Measurements from ENCODE around the gene TSSK3.

The TSSK3 gene

GRCh38 chr1:32390904-32391870, 28.8 kb downstream of the TSSK3 start:
- DNase-seq (ENCODE audit: low read depth, low spot score) = no peak
- POLR2A ChIA-PET = no interaction called here
- CTCF ChIA-PET = interaction anchor here (1.5 to 1.7 kb wide), 2 partner anchors 10 to 16 kb away, joined by 3 to 6 read pairs; no protein-coding TSS in a partner anchor
- no peak overlapping the region for H3K4me3 ChIP-seq (ENCODE audit: low read depth, low read length)
- TF ChIP-seq, protein P1, sequence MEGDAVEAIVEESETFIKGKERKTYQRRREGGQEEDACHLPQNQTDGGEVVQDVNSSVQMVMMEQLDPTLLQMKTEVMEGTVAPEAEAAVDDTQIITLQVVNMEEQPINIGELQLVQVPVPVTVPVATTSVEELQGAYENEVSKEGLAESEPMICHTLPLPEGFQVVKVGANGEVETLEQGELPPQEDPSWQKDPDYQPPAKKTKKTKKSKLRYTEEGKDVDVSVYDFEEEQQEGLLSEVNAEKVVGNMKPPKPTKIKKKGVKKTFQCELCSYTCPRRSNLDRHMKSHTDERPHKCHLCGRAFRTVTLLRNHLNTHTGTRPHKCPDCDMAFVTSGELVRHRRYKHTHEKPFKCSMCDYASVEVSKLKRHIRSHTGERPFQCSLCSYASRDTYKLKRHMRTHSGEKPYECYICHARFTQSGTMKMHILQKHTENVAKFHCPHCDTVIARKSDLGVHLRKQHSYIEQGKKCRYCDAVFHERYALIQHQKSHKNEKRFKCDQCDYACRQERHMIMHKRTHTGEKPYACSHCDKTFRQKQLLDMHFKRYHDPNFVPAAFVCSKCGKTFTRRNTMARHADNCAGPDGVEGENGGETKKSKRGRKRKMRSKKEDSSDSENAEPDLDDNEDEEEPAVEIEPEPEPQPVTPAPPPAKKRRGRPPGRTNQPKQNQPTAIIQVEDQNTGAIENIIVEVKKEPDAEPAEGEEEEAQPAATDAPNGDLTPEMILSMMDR (IDR thresholded peaks at IDR 0.05; ENCODE audit: insufficient read depth, low read length, missing control alignments) = no peak

GRCh38 chr1:32392325-32392724, 30.0 kb downstream of the TSSK3 start:
- ChIA-PET POLR2A (no interaction called here), CTCF (interaction anchor here (1.1 to 1.7 kb wide), 3 partner anchors 9 to 177 kb away, joined by 3 to 6 read pairs (median 6); no protein-coding TSS in a partner anchor)
- DNase-seq (ENCODE audit: low read depth, low spot score) = no peak
- H3K4me3 ChIP-seq (ENCODE audit: low read depth, low read length) = no peak overlapping the region
- TF ChIP-seq, protein P1 (IDR thresholded peaks at IDR 0.05; ENCODE audit: insufficient read depth, low read length, missing control alignments) = no peak

DNA sequence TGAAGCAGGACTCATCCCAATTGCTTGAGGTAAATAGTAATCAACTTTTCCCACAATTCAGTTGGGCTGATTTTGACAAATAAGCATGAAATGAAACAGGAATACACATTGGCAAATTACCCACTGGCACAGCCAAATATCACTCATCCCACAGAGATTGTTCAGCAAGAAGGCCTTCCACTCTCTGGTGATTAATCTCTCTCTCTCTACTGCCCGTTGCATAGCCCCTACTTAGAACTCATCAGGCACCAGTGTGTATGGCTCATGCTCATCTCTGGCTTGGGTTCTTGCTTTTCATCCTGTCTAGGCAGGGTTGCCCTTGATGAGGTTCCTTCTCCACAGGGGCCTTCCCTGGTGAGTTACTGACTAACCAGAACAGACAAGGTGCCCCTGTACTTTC, 30.8 kb downstream of the TSSK3 start:
- H3K4me3 ChIP-seq (ENCODE audit: low read depth, low read length) = peak overlapping the region; percentile 95
- ChIA-PET CTCF (interaction anchor here (1.4 to 1.8 kb wide), 3 partner anchors 18 to 176 kb away, joined by 3 to 6 read pairs (median 3); no protein-coding TSS in a partner anchor), POLR2A (no interaction called here)
- no peak for DNase-seq (ENCODE audit: low read depth, low spot score)
- TF ChIP-seq, protein P1 (IDR thresholded peaks at IDR 0.05; ENCODE audit: insufficient read depth, low read length, missing control alignments) = no peak

GRCh38 chr1:32393832-32394140, 31.4 kb downstream of the TSSK3 start:
- ChIA-PET POLR2A (interaction anchor here (0.8 to 1.4 kb wide), 4 partner anchors 17 to 320 kb away, joined by 3 to 15 read pairs (median 4); partner anchors contain the start of genes MARCKSL1, RBBP4 and ZBTB8OS), CTCF (interaction anchor here (0.7 to 1.8 kb wide), 6 partner anchors 20 to 479 kb away, joined by 3 to 6 read pairs (median 3); no protein-coding TSS in a partner anchor)
- H3K4me3 ChIP-seq (ENCODE audit: low read depth, low read length) = peak overlapping the region; percentile 95
- DNase-seq (ENCODE audit: low read depth, low spot score) = no peak
- TF ChIP-seq, protein P1 (IDR thresholded peaks at IDR 0.05; ENCODE audit: insufficient read depth, low read length, missing control alignments) = no peak

GRCh38 chr1:32394141-32394889, 32.0 kb downstream of the TSSK3 start, which contains the start of gene BSDC1:
TSS of gene BSDC1 (minus strand) at chr1:32394441. CDS start at chr1:32394414, 27 bp downstream.
- TF ChIP-seq, protein P1 (IDR thresholded peaks at IDR 0.05; ENCODE audit: insufficient read depth, low read length, missing control alignments) = no peak
- POLR2A ChIA-PET = interaction anchor here (0.6 to 1.4 kb wide), 7 partner anchors 17 to 613 kb away, joined by 3 to 15 read pairs (median 3); partner anchors contain the start of genes CCDC28B, MARCKSL1, RBBP4 and ZBTB8OS
- DNase-seq (ENCODE audit: low read depth, low spot score) = peak; percentile 76
- H3K4me3 ChIP-seq (ENCODE audit: low read depth, low read length) = peak within 1 kb of the TSS; percentile 95
- CTCF ChIA-PET = interaction anchor here (0.7 to 1.8 kb wide), 10 partner anchors 19 to 478 kb away, joined by 3 to 6 read pairs (median 3); no protein-coding TSS in a partner anchor

Data from AG04449 (cell line).